Endodermal cell (in vitro differentiated cells): Measurements from ENCODE around the gene REG1B. TPM values are rescaled to one million over a fixed set of nuclear protein-coding genes. Genes with fewer than 3 reads are reported as not detected.

ENCODE experiments used
- DNase-seq: peaks from one replicate; pipeline ENCODE4 v3.0.0-alpha.2; 2017
- H3K27ac ChIP-seq: 2 replicates; pipeline ENCODE4 v1.5.1; 2013; ENCODE audit warnings: mild to moderate bottlenecking, low read depth, low read length, moderate library complexity
- H3K27me3 ChIP-seq: 2 replicates; pipeline ENCODE4 v1.6.1; 2013; ENCODE audit warnings: mild to moderate bottlenecking, low read length, moderate library complexity; ENCODE audit not compliant: insufficient read depth, control insufficient read depth, poor library complexity, severe bottlenecking
- H3K36me3 ChIP-seq: 2 replicates; pipeline ENCODE4 v1.7.0; 2013; ENCODE audit warnings: mild to moderate bottlenecking, low read length, moderate library complexity; ENCODE audit not compliant: control insufficient read depth, insufficient read depth
- H3K4me1 ChIP-seq: one replicate; pipeline ENCODE4 v1.7.0; 2013; ENCODE audit warnings: low read length; ENCODE audit not compliant: control insufficient read depth, insufficient read depth
- H3K4me3 ChIP-seq: 2 replicates; pipeline ENCODE4 v1.5.1; 2013; ENCODE audit warnings: mild to moderate bottlenecking, low read length, moderate library complexity
- H3K9ac ChIP-seq: 2 replicates; pipeline ENCODE4 v1.6.1; 2013; ENCODE audit warnings: mild to moderate bottlenecking, low read length, moderate library complexity; ENCODE audit not compliant: poor library complexity, severe bottlenecking; ENCODE audit errors: extremely low read depth
- H3K9me3 ChIP-seq: 2 replicates; pipeline ENCODE4 v1.6.1; 2013; ENCODE audit warnings: mild to moderate bottlenecking, low read length, moderate library complexity; ENCODE audit not compliant: control insufficient read depth
- H3K27ac Mint-ChIP-seq: 2 replicates; pipeline ENCODE4 v1.8.0; 2020; ENCODE audit warnings: mixed read lengths
- H3K27me3 Mint-ChIP-seq: 2 replicates; pipeline ENCODE4 v1.8.0; 2021; ENCODE audit warnings: mild to moderate bottlenecking, mixed read lengths; ENCODE audit not compliant: insufficient read depth
- H3K36me3 Mint-ChIP-seq: 2 replicates; pipeline ENCODE4 v1.8.0; 2020; ENCODE audit warnings: low read depth, mixed read lengths
- H3K4me1 Mint-ChIP-seq: 2 replicates; pipeline ENCODE4 v1.8.0; 2020; ENCODE audit warnings: mixed read lengths
- H3K4me3 Mint-ChIP-seq: 2 replicates; pipeline ENCODE4 v1.8.0; 2020; ENCODE audit warnings: mild to moderate bottlenecking, moderate library complexity, mixed read lengths
- H3K9me3 Mint-ChIP-seq: 2 replicates; pipeline ENCODE4 v1.8.0; 2020; ENCODE audit warnings: mild to moderate bottlenecking, mixed read lengths
- WGBS, 2 experiments: methylation state at CpG; one replicate each; pipeline versions ENCODE4 v1.1.5 to v1.1.7; 2013; ENCODE audit warnings: missing lambda C conversion rate in 2 of 2, mixed read lengths in 1 of 2; ENCODE audit not compliant: insufficient coverage in 1 of 2, insufficient read length in 1 of 2; 5-methylcytosine and 5-hydroxymethylcytosine counted together
- total RNA-seq, 2 donors: library from RNA; stranded (reverse); fragmentation: NEBNext Ultra II Directional in 1 of 2; extraction: Animal tissue kit (Norgen Biotek cat#: 25700) in 1 of 2; gene quantifications; 2 replicates in 1 of 2; 3 replicates in 1 of 2; pipeline ENCODE4 v1.2.1, GENCODE V29; 2021
- TF ChIP-seq, protein P1 (sequence below): fragments of 200-600 bp; sonication (generic); conservative IDR thresholded peaks from 2 replicates; pipeline ENCODE4 v1.5.0; 2021; ENCODE audit warnings: antibody characterized with exemption, mild to moderate bottlenecking

Gene REG1B
- total RNA-seq, 2 donors from 2014 or later, result not detected

DNA sequence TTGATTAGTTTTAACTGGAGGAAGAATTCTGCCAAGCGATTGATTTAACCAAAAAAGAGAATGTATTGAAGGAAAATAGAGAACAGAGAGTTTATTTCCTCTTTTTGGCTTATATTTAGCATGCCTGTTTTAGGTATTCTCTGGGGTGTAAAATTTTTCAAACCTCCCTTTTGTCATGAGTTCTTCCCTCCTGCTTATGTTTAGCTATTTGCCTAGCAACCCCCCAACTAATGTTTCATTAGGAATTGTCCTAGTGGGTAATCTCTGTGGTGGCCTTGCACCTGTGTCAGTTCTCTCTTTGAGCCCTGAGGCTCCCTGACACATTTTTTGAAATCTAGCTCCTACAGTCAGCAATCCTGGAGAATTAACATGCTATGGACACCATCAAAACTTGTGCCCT is 12.5 kb upstream of the REG1B start:
- Histone ChIP-seq H3K9me3 (peaks cover 18% of the 10 kb centered on the region), H3K27me3 (peaks cover 3% of the 10 kb centered on the region), H3K36me3 (no peaks in the 10 kb centered on the region), H3K4me1 (no peaks in the 10 kb centered on the region), H3K27ac (no peak overlapping the region), H3K4me3 (no peak overlapping the region), H3K9ac (no peak overlapping the region)
- TF ChIP-seq, protein P1, sequence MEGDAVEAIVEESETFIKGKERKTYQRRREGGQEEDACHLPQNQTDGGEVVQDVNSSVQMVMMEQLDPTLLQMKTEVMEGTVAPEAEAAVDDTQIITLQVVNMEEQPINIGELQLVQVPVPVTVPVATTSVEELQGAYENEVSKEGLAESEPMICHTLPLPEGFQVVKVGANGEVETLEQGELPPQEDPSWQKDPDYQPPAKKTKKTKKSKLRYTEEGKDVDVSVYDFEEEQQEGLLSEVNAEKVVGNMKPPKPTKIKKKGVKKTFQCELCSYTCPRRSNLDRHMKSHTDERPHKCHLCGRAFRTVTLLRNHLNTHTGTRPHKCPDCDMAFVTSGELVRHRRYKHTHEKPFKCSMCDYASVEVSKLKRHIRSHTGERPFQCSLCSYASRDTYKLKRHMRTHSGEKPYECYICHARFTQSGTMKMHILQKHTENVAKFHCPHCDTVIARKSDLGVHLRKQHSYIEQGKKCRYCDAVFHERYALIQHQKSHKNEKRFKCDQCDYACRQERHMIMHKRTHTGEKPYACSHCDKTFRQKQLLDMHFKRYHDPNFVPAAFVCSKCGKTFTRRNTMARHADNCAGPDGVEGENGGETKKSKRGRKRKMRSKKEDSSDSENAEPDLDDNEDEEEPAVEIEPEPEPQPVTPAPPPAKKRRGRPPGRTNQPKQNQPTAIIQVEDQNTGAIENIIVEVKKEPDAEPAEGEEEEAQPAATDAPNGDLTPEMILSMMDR, result no peak
- WGBS, 2 experiments, result 71 to 92% methylated on average over 1 of the region's 1 CpG
- no peak overlapping the region for H3K27ac Mint-ChIP-seq
- H3K4me1 Mint-ChIP-seq, result no peaks in the 10 kb centered on the region
- peaks cover 15% of the 10 kb centered on the region for H3K9me3 Mint-ChIP-seq
- no peak for DNase-seq
- H3K27me3 Mint-ChIP-seq, result peaks cover 6% of the 10 kb centered on the region
- no peaks in the 10 kb centered on the region for H3K36me3 Mint-ChIP-seq
- no peak overlapping the region for H3K4me3 Mint-ChIP-seq

DNA sequence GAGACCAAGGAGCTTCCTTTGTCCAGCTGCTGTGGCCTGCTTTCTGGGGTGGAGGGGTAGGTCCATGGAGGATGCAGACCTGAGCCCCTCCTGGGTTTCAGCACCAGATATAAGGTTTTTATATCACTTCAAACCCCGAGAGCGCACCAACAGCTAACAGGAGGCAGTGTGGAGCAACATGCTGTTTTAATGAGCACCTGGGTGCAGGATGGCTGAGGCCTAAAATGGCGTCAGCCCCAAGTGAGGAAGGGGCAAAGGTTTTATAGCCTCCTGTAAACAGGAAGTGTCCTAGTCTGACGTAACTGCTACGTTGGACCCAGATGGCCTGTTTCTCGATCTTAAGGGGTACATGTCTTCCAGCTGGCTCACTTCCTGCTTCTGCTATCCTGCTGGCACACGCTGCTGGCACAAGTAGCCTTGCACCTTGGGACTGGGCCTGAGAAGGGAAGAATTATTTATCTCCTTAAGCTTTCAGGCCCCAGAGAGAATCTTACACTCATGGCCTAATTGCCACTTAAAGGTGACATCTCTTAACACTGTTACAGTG is 11.4 kb upstream of the REG1B start:
- H3K36me3 Mint-ChIP-seq, result no peaks in the 10 kb centered on the region
- WGBS, 2 experiments, result 87 to 95% methylated on average over 5 to 7 of the region's 7 CpGs
- H3K27ac ChIP-seq, result no peak overlapping the region
- no peaks in the 10 kb centered on the region for H3K36me3 ChIP-seq
- H3K9me3 ChIP-seq, result peaks cover 18% of the 10 kb centered on the region
- no peak for DNase-seq
- H3K9me3 Mint-ChIP-seq, result peaks cover 15% of the 10 kb centered on the region
- no peak overlapping the region for H3K4me3 Mint-ChIP-seq
- TF ChIP-seq, protein P1, result no peak
- peaks cover 12% of the 10 kb centered on the region for H3K27me3 ChIP-seq
- no peak overlapping the region for H3K4me3 ChIP-seq
- no peaks in the 10 kb centered on the region for H3K4me1 ChIP-seq
- no peaks in the 10 kb centered on the region for H3K4me1 Mint-ChIP-seq
- H3K27ac Mint-ChIP-seq, result no peak overlapping the region
- no peak overlapping the region for H3K9ac ChIP-seq
- peaks cover 6% of the 10 kb centered on the region for H3K27me3 Mint-ChIP-seq

DNA sequence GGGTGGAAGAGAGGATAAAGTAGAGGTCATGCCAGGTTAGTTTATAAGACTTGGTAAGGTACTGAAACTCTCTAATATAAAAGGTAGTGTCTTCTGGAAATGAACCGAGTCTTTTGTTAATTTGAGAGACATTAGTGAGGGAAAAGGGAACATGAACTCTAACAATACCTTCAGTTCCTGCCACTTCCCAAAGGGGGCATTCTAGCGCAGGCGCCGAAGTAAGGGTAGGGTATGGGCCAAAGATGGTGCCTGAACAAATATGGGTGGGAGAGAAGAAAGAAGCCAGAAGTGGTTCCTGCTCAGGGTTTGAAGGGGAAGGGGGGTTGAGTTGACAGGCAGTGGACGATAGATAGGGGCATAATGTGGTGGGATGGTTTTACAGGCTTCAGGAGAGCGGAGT is 10.1 kb upstream of the REG1B start:
- TF ChIP-seq, protein P1, result peak; percentile 30
- H3K9me3 Mint-ChIP-seq, result peaks cover 15% of the 10 kb centered on the region
- H3K36me3 Mint-ChIP-seq, result no peaks in the 10 kb centered on the region
- DNase-seq, result no peak
- Histone ChIP-seq H3K27me3 (peaks cover 21% of the 10 kb centered on the region), H3K4me3 (no peak overlapping the region), H3K9ac (no peak overlapping the region), H3K27ac (no peak overlapping the region), H3K36me3 (no peaks in the 10 kb centered on the region), H3K9me3 (peaks cover 18% of the 10 kb centered on the region), H3K4me1 (no peaks in the 10 kb centered on the region)
- WGBS, 2 experiments, result 88 to 94% methylated on average over 2 to 6 of the region's 6 CpGs
- no peak overlapping the region for H3K4me3 Mint-ChIP-seq
- no peaks in the 10 kb centered on the region for H3K4me1 Mint-ChIP-seq
- H3K27me3 Mint-ChIP-seq, result peaks cover 6% of the 10 kb centered on the region
- no peak overlapping the region for H3K27ac Mint-ChIP-seq
